UCSD-AML1 (cell line): Measurements from ENCODE around the gene FARSA.
A peak's percentile ranks its signal among the peaks of the same experiment; 100 is the strongest.
"Not testable (repeated sequence)": the region's sequence is repeated elsewhere in the genome, so short reads cannot be mapped to it uniquely, and the experiment has no call there.

Source experiments
- DNase-seq: peaks from one replicate; lab custom pipeline; 2025; ENCODE audit not compliant: unreplicated experiment; lab: John Stamatoyannopoulos, UW

Gene FARSA

DNA sequence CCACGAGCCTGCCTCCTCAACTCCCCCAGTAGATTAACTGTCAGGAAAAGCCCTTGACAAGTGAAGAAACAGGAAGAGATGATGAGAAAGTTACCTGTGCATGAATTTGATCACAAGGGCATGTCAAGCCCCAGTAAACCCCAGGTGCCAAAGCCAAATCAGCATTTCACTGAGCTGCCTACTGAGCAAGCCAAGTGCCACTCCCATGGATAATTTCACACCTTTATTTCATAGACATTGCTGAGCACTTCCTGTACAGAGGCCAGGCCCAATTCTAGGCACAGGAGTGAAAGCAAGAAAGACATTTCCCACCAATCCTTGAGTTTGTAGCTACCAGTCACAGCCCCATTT, 21.1 kb upstream of the FARSA start:
- DNase-seq, result no peak

DNA sequence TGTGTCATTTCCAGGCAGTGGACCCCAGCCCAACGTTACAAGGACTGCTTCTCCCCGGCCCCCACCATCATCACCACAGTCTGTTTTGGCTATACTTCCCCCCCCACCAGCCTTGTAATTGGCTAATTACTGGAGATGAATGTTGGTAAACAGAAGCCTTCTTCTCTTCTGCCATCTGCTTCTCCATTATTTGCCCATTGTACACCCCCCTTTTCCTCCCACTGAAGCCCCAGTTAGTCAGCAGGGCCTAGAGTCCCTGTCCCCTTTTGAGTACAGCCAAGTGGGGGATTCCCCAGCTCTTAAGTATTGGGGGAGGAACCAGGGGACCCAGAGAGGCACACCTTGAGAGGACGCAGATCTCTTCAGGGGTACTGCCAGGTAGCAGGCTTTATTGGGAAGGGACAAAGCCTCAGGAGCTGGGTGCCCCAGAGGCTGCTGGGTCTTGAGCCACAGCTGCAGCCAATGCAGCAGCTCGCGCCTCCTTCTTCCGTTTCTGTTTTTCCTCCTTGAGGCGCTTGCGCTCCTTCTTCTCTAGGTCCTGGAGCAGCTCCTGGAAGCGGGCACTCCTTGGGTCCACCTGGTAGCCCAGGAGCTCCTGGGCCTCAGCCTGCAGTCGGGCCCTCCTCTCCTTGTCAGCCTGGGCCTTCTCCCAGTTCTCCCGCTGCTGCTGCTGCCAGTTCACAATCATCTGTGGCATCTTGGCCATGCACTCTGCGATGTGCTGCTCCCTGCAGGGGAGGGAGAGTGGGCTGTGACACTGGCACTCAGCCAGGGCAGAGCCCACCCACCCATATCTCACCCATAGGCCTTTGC, 20.5 kb upstream of the FARSA start:
- DNase-seq, result no peak

DNA sequence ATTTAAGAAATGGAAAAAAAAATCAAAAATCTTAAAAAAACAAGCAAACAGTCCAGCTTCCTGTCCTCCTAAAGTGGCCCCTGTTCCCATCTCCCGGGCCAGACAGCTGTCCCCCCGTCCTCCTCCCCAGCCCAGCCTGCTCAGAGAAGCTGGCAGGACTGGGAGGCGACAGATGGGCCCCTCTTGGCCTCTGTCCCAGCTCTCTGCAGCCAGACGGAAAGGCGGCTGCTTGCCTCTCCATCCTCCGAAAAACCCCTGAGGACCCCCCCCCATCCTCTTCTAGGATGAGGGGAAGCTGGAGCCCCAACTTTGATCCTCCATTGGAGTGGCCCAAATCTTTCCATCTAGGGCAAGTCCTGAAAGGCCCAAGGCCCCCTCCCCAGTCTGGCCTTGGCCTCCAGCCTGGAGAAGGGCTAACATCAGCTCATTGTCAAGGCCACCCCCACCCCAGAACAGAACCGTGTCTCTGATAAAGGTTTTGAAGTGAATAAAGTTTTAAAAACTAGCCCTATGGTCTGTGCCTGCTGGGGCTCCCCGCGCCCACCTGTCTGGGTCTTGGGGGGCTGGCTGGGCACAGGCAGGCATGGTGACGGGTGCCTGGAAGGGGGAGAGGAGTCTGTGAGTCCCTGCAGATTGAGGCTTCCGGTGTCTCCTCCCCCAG, 19.8 kb upstream of the FARSA start:
- no peak for DNase-seq

DNA sequence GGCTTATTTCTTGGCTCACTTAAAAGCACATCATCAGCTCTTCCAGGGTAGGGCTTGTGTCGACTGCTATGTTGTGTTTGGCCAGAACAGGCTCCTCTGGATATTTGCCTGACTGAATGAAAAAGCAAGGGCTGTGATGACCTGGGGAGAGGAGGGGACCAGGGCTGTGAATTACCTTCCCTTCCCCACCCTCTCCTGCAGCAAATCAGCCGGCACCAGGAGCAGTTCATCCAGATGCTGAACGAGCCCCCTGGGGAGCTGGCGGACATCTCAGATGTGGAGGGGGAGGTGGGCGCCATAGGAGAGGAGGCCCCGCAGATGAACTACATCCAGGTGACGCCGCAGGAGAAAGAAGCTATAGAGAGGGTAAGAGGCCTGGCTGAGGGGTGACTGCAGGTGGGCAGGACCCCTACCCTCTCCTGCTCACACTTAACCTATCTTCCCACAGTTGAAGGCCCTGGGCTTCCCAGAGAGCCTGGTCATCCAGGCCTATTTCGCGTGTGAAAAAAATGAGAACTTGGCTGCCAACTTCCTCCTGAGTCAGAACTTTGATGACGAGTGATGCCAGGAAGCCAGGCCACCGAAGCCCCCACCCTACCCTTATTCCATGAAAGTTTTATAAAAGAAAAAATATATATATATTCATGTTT, 19.1 kb upstream of the FARSA start:
- DNase-seq, result no peak

DNA sequence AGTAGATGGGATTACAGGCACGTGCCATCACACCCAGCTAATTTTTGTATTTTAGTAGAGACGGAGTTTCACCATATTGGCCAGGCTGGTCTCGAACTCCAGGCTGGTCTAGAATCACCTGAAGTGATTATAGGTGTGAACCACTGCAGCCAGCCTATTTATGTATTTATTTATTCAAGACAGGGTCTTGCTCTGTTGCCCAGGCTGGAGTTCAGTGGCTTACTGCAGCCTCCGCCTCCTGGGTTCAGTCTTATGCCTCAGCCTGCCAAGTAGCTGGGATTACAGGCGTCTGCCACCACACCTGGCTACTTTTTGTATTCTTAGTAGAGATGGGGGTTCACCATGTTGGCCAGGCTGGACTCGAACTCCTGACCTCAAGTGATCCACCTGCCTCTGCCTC, 18.5 kb upstream of the FARSA start:
- not testable (repeated sequence) for DNase-seq

DNA sequence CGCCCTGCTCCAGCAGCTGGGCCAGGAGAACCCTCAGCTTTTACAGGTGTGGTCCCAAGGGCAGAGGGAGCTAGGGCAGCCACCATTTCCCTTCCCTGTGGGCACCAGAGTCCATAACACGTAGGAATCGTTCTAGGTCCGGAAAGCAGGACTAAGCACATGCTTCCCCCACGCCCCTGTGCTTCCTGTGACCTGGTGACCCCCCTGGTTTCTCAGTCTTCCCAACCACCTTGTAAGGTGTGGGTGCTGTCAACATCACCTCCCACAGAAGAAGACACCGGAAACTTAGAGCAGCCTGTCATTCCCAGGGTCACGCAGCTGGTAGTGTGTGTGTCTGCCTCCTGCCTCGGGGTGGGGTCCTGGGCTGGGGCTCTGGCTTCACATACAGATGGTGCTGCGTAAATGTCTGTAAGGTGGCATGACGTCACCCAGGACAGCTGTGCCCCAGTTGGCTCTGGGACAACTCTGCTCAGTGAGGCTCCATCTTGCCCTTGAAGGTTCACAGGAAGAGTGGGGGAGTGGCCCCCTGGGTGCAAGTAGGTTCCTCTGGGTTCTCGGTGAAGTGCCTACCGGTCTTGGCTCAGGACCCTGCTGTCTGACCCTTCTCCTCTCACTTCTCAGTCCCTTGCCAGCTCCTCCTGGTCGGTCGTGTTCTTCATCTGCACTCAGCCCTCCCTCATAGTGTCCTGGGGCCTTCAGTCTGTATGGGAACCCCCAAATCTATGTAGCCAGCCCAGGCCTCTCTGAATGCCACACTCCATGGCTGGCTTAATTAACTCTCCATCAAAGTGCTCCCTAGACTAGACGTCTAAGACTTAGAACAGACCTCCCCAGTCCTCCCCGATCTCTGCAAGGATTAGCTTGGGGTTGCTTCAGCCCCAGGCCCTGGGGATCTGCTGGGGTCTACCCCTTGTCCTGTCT, 16.1 kb upstream of the FARSA start:
- DNase-seq, result no peak

DNA sequence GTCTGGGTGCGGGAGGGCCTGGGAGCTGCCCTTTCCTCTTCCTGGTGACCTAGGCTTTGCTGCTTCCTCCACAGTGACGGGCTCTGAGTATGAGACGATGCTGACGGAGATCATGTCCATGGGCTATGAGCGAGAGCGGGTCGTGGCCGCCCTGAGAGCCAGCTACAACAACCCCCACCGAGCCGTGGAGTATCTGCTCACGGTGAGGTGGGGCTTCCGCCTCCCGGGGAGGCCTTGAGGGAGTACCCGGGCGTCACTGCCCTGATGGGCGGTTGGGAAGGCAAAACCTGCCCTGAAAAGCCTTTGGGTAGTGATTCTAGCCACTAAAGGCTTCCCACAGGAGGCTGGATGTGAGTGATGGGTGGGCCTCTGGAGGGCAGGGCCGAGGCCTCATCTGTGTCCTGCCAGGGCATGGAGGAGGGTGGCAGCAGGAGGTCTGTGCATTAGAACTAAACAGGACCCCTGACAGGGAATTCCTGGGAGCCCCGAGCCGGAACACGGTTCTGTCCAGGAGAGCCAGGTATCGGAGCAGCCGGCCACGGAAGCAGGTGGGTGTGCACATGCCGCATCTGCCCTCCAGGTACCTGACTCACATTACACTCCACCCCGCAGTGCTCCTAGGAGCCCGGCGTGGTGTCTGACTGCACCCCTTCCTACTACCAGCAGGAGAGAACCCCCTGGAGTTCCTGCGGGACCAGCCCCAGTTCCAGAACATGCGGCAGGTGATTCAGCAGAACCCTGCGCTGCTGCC, 15.3 kb upstream of the FARSA start:
- no peak for DNase-seq

DNA sequence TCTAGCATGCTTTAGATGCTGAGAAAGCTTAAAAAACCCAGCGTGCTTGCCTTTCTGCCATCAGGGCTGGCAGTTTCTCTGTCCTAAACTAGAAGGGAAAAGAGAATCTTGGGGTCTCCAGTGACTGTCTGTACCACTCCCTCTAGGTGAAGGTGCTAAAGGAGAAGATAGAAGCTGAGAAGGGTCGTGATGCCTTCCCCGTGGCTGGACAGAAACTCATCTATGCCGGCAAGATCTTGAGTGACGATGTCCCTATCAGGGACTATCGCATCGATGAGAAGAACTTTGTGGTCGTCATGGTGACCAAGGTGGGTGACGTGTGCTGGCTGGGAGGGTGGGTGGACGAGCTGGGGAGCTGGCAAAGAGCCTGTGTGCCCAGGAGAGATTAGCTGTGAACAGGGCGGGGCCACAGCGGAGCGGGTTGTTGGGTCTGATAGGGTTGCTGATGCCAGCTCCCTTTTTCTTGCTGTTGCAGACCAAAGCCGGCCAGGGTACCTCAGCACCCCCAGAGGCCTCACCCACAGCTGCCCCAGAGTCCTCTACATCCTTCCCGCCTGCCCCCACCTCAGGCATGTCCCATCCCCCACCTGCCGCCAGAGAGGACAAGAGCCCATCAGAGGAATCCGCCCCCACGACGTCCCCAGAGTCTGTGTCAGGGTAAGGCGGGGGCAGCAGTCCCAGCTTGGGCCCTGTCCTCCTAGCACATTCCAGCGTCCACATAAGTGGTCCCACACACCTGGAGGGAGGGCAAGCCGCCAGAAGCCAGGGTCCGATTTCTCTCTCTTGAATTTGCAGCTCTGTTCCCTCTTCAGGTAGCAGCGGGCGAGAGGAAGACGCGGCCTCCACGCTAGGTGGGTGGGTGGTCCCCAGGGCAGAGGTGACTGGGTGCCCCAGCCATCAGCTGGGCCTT, 14.4 kb upstream of the FARSA start:
- DNase-seq, result no peak

DNA sequence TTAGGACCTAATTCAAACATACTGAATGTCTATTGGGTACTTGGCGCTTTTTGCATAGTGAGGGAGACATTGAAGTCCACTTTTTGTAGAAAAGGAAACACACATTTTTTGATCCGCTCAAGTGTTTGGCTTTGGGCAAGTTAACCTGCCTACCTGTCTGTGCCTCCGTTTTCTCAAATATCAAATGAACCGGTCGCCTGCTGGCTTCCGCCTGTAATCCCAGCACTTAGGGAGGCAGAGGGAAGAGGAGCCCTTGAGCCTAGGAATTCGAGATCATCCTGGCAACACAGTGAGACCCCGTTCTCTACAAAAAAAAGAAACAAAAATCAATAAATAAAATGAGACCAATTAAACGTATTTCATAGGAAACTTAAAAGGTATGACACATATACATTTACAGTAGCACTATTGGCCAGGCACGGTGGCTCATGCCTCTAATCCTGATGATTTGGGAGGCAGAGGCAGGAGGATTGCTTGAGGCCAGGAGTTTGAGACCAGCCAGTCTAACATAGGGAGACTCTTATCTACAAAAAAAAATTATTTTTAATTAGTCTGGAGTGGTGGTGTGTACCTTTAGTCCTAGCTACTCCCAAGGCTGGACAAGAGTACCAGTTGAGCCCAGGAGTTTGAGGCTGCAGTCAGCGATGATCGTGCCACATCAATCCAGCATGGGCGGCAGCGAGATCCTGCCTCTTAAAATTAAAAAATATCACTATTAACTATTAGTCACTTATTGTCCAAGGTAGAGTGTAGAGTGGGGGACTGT, 13.4 kb upstream of the FARSA start:
- DNase-seq, result no peak

DNA sequence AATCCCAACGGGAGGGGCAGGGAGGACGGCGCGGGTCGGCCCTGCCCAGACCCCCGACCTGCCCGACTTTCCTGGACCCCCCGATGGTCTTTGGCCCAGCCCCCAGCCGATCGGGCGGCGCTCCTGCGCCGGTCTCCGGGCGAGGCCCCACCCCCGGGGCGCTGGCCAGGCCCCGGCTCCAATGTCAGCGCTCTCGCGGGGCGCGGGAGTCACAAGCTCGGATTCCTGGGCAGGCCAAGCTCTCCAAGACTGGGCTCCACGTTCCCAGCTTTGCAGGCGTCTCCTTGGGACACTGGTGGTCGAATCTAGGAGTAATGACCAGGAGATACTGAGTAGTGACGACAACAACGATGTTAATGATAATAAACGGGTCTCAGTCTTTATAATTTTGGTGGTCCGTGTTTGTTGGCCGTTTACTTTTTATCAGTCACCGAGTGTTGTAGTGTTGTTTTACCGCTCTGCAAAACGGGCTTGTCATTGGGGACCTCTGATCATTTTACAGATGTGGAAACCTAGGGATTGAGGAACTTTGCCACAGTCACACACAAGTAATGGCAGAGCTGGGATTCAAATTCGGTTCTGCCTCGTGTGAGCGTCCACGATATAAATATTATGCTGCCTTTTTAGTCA, 12.7 kb upstream of the FARSA start:
- DNase-seq, result peak; percentile 64

DNA sequence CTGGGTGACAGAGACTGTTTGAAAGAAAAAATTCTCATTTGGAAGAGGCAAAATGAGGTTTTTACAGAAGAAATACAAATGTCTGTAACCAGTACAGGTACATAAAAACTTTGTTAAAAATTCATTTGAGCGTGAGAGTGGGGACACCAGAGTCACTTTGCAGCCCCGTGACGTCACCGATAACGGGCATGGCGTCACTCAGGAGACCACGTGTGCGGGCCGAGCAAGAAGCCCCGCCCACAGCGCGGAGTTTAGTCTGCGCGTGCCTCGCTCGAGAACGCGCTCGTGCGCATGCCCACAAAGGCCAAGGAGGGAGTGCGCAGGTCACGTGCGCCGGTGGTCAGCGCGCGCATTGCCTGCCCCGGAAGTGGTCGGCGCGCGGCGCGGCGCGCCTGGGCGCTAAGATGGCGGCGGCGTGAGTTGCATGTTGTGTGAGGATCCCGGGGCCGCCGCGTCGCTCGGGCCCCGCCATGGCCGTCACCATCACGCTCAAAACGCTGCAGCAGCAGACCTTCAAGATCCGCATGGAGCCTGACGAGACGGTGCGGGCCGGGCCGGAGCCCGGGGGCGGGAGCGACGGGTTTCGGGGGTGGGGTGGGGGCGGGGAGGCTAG, 12.1 kb upstream of the FARSA start, which contains the start of gene RAD23A:
Gene RAD23A, plus strand, starts transcription at position 384 of the 613 bp plus-strand sequence. Its CDS starts 87 bp downstream, at position 471.
- peak; percentile 99 for DNase-seq

DNA sequence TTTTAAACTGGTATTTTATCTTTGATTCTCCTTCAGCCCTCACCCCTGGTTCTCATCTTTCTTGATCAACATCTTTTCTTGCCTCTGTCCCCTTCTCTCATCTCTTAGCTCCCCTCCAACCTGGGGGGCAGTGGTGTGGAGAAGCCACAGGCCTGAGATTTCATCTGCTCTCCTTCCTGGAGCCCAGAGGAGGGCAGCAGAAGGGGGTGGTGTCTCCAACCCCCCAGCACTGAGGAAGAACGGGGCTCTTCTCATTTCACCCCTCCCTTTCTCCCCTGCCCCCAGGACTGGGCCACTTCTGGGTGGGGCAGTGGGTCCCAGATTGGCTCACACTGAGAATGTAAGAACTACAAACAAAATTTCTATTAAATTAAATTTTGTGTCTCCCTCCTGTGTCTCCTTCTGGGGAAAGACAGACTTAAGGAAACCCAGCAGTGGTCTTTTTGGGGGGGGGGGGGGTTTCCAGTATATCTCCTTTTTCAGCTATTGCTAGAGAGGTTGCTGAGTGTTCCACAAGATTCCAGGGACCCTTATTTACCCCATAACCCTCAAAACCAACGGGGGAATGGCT, 10.7 kb upstream of the FARSA start:
- DNase-seq, result no peak

DNA sequence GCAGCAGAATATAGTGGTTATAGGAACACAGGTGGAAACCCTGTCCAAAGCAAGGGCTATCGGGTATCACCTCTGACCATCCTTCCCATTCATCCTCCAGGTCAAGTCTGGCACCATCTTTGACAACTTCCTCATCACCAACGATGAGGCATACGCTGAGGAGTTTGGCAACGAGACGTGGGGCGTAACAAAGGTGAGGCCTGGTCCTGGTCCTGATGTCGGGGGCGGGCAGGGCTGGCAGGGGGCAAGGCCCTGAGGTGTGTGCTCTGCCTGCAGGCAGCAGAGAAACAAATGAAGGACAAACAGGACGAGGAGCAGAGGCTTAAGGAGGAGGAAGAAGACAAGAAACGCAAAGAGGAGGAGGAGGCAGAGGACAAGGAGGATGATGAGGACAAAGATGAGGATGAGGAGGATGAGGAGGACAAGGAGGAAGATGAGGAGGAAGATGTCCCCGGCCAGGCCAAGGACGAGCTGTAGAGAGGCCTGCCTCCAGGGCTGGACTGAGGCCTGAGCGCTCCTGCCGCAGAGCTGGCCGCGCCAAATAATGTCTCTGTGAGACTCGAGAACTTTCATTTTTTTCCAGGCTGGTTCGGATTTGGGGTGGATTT, 10.0 kb upstream of the FARSA start:
- DNase-seq, result no peak

DNA sequence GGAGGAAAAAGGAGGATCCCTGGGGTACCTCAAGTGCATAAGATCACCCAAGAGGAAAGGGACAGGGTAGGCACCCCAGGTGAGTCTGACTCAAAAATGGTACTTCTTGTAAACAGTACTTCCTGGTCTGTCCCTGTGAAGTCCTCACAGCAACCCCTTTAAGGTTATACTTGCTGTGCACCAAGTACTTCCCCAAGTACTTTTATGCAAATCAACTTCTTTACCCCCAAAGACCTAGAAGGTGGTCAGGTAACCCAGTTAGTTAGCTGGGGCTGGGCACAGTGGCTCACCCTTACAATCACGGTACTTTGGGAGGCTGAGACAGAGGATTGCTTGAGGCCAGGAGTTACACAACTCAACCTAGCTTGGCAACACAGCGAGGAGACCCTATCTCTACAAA, 7.4 kb upstream of the FARSA start:
- no peak for DNase-seq

DNA sequence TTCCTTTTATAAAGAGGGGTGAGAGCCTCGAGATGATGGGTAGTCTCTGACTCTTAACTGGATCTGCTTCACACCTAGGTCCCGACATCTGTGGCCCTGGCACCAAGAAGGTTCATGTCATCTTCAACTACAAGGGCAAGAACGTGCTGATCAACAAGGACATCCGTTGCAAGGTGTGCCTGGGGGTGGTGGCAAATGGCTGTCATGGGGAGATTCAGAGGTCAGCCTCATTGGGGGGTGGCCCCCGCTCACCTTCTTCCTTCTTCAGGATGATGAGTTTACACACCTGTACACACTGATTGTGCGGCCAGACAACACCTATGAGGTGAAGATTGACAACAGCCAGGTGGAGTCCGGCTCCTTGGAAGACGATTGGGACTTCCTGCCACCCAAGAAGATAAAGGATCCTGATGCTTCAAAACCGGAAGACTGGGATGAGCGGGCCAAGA, 6.5 kb upstream of the FARSA start:
- no peak for DNase-seq

DNA sequence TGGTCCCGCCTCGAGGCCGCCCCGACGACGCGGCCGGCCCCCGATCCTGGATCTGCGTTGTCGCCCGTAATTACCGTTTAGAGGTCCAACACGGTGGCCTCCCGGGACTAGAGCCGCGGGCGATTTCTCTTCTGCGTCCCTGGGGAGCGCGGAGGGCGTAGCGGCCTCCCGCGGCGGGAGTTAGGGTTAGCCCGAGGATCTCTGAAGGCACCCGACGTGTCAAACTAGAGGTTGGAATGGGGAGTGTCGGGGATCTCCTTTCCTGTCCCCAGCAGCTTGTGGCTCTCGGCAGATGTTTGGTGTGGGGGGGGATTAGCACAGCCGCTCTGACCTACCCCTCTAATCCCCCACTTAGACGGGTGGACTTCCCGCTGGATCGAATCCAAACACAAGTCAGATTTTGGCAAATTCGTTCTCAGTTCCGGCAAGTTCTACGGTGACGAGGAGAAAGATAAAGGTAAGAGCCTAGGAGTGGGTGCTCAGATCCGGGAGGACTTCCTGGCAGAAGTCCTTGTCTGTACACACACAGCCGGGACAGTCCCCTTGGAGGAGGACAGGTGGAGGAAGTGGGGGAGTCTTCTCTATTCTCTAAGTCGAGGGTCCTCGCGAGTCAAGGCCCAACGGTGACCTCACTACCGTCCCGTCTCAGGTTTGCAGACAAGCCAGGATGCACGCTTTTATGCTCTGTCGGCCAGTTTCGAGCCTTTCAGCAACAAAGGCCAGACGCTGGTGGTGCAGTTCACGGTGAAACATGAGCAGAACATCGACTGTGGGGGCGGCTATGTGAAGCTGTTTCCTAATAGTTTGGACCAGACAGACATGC, 5.5 kb upstream of the FARSA start:
- DNase-seq, result no peak
